IMR-90 (cell line): Measurements from ENCODE around the gene BMAL2. TPM values are rescaled to one million over a fixed set of nuclear protein-coding genes. Genes with fewer than 3 reads are reported as not detected.

Source experiments
- ATAC-seq: fragments of 200-7000 bp; cut with Tn5 transposase; 2 replicates; pipeline ENCODE4 v1.9.1; 2020; ENCODE audit warnings: low read depth, mild to moderate bottlenecking, moderate library complexity
- BruUV-seq: library from RNA; stranded (reverse); fragments of 400-500 nt; replicated peaks from 2 replicates; lab custom pipeline; 2021; lab: Mats Ljungman, UMichigan
- CTCF ChIA-PET: fragments of 300-600 bp; formaldehyde crosslinking; extraction: SDS; loops from one replicate; lab custom pipeline; 2021; ENCODE audit warnings: antibody characterized with exemption; lab: Yijun Ruan, JAX
- POLR2A ChIA-PET: fragments of 300-600 bp; sonication (Branson Sonifier 250); formaldehyde crosslinking; loops from one replicate; lab custom pipeline; 2022; ENCODE audit warnings: antibody characterized with exemption; ENCODE audit not compliant: unreplicated experiment; lab: Charles Lee
- DNase-seq: peaks from one replicate; pipeline ENCODE4 v3.0.0; 2013
- H2AFZ ChIP-seq: replicated peaks from 2 replicates; pipeline ENCODE3; 2013; ENCODE audit warnings: low read length, mild to moderate bottlenecking; ENCODE audit not compliant: poor library complexity
- H2AK5ac ChIP-seq: 2 replicates; pipeline ENCODE4 v1.6.1; 2013; ENCODE audit warnings: low read depth, low read length, inconsistent platforms
- H2AK9ac ChIP-seq: replicated peaks from 2 replicates; pipeline ENCODE3; 2013; ENCODE audit warnings: mild to moderate bottlenecking, low read depth, low read length, moderate library complexity; ENCODE audit not compliant: poor library complexity
- H2BK120ac ChIP-seq: 2 replicates; pipeline ENCODE4 v1.6.1; 2013; ENCODE audit warnings: low read depth, low read length, inconsistent platforms
- H2BK15ac ChIP-seq: 3 replicates; pipeline ENCODE4 v1.6.1; 2013; ENCODE audit warnings: low read depth, low read length, inconsistent platforms
- H2BK20ac ChIP-seq: 2 replicates; pipeline ENCODE4 v1.6.1; 2013; ENCODE audit warnings: low read depth, mild to moderate bottlenecking, inconsistent platforms, low read length, moderate library complexity
- H2BK5ac ChIP-seq: 2 replicates; pipeline ENCODE4 v1.6.1; 2013; ENCODE audit warnings: mild to moderate bottlenecking, low read depth, low read length, inconsistent platforms; ENCODE audit not compliant: poor library complexity, severe bottlenecking
- H3K14ac ChIP-seq: replicated peaks from 2 replicates; pipeline ENCODE4 v1.6.1; 2013; ENCODE audit warnings: low read depth, low read length, inconsistent platforms
- H3K18ac ChIP-seq: 2 replicates; pipeline ENCODE4 v1.6.1; 2013; ENCODE audit warnings: low read depth, low read length, control low read depth
- H3K23ac ChIP-seq: 2 replicates; pipeline ENCODE4 v1.6.1; 2013; ENCODE audit warnings: low read depth, low read length, inconsistent platforms
- H3K27ac ChIP-seq: 2 replicates; pipeline ENCODE4 v1.5.1; 2013; ENCODE audit warnings: mild to moderate bottlenecking, control low read depth, low read length; ENCODE audit not compliant: insufficient read depth
- H3K27me3 ChIP-seq: 2 replicates; pipeline ENCODE4 v1.6.1; 2013; ENCODE audit warnings: low read length; ENCODE audit not compliant: control insufficient read depth, insufficient read depth
- H3K36me3 ChIP-seq: 2 replicates; pipeline ENCODE4 v1.6.1; 2013; ENCODE audit warnings: low read length, mixed read lengths; ENCODE audit not compliant: control insufficient read depth, insufficient read depth
- H3K4ac ChIP-seq: 2 replicates; pipeline ENCODE4 v1.6.1; 2013; ENCODE audit warnings: low read depth, low read length, inconsistent platforms
- H3K4me1 ChIP-seq: 2 replicates; pipeline ENCODE4 v1.6.1; 2013; ENCODE audit warnings: low read length, mixed read lengths; ENCODE audit not compliant: control insufficient read depth, insufficient read depth
- H3K4me2 ChIP-seq: 2 replicates; pipeline ENCODE4 v1.6.1; 2013; ENCODE audit warnings: low read depth, mild to moderate bottlenecking, control low read depth, low read length, moderate library complexity
- H3K4me3 ChIP-seq: 2 replicates; pipeline ENCODE4 v1.5.1; 2013; ENCODE audit warnings: low read depth, mild to moderate bottlenecking, control low read depth, low read length, moderate library complexity; ENCODE audit not compliant: insufficient read depth
- H3K56ac ChIP-seq: 2 replicates; pipeline ENCODE4 v1.6.1; 2013; ENCODE audit warnings: low read length, inconsistent platforms; ENCODE audit not compliant: insufficient read depth; ENCODE audit errors: extremely low read depth
- H3K79me1 ChIP-seq, 2 experiments: 2 replicates each; pipeline ENCODE4 v1.6.1; 2013; ENCODE audit warnings: low read length in 2 of 2, inconsistent platforms in 1 of 2, low read depth in 1 of 2
- H3K9ac ChIP-seq: 2 replicates; pipeline ENCODE4 v1.6.1; 2013; ENCODE audit warnings: low read depth, low read length, control low read depth
- H3K9me1 ChIP-seq: 2 replicates; pipeline ENCODE4 v1.6.1; 2013; ENCODE audit warnings: low read length, inconsistent platforms; ENCODE audit not compliant: insufficient read depth
- H3K9me3 ChIP-seq: 2 replicates; pipeline ENCODE4 v1.6.1; 2013; ENCODE audit warnings: low read length; ENCODE audit not compliant: control insufficient read depth, insufficient read depth
- H4K20me1 ChIP-seq: 2 replicates; pipeline ENCODE4 v1.6.1; 2013; ENCODE audit warnings: low read length, inconsistent platforms; ENCODE audit not compliant: insufficient read depth
- H4K5ac ChIP-seq: 2 replicates; pipeline ENCODE4 v1.6.1; 2013; ENCODE audit warnings: mild to moderate bottlenecking, low read depth, low read length, control low read depth
- H4K8ac ChIP-seq, 2 experiments: 2 replicates each; pipeline ENCODE4 v1.6.1; 2013; ENCODE audit warnings: low read depth in 2 of 2, low read length in 2 of 2, control low read depth in 1 of 2, inconsistent platforms in 1 of 2
- H4K91ac ChIP-seq: 2 replicates; pipeline ENCODE4 v1.6.1; 2013; ENCODE audit warnings: low read depth, low read length, inconsistent platforms; ENCODE audit not compliant: insufficient read depth
- CEBPB ChIP-seq: IDR thresholded peaks from 2 replicates; pipeline ENCODE4 v1.6.1; 2012; ENCODE audit warnings: low read depth, low read length, improper control_type of control experiment
- RFX5 ChIP-seq: IDR thresholded peaks from 2 replicates; pipeline ENCODE4 v1.8.0; 2012; ENCODE audit warnings: low read depth, mild to moderate bottlenecking, low read length, moderate library complexity
- WGBS, 2 experiments: methylation state at CpG; one replicate each; pipeline versions ENCODE4 v1.1.5 to v1.1.7; 2013; ENCODE audit warnings: missing lambda C conversion rate in 2 of 2; ENCODE audit not compliant: insufficient read length in 1 of 2; ENCODE audit errors: extremely low coverage in 2 of 2; 5-methylcytosine and 5-hydroxymethylcytosine counted together
- dilution Hi-C: fragments of 300-500 bp; cut with HindIII; formaldehyde crosslinking; loops from one replicate; pipeline ENCODE4 v1.14.3; 2018; ENCODE audit warnings: low sequenced_read_pairs; ENCODE audit not compliant: unreplicated experiment
- in situ Hi-C: fragments of 300-500 bp; cut with MboI; formaldehyde crosslinking; loops from 3 replicates; pipeline ENCODE4 v1.14.3; 2019; ENCODE audit warnings: low sequenced_read_pairs, inconsistent platforms, mixed read lengths
- intact Hi-C: fragments of 100-400 bp; cut with micrococcal nuclease; formaldehyde crosslinking; loops from 2 replicates; pipeline ENCODE4 v1.10.0; 2022
- polyA plus RNA-seq, 3 experiments: library from polyadenylated mRNA; depleted of rRNA; stranded (reverse); fragments of >200 nt; gene quantifications; 2 replicates each; pipeline ENCODE4 v1.2.3, GENCODE V29; 2012; ENCODE audit warnings: low replicate concordance in 1 of 3
- total RNA-seq: library from RNA; depleted of rRNA; stranded (reverse); fragments of >200 nt; gene quantifications from 2 replicates; pipeline ENCODE4 v1.2.3, GENCODE V29; 2012

BMAL2 gene
- total and polyA plus RNA-seq, 2 of the 4 experiments (the other 2 are of a cell fraction), result 11.0 to 57.0 TPM

DNA sequence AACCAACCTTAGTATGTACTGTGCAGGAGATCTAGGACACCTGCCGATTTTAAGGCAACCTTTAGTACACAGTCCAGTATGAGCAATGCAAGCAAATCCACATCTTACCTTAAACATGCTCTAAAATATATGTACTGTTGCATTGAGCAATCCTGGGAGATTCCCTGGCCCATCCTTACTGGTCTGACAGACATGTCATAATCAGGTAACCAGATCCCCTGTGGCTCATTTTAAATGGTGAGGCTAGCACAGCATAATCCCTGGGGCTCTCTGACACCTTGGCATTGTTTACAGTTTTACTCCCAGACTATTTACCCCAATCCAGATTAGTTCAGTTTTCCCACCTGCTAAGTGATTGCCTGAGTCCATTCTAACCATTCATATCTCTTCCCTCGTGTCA is 15.1 kb downstream of the BMAL2 start:
- H3K9me1 ChIP-seq, result peaks cover 13% of the 10 kb centered on the region
- in situ Hi-C loops, result no loop called here
- H3K4ac ChIP-seq, result no peak overlapping the region
- no peak overlapping the region for H2BK5ac ChIP-seq
- TF ChIP-seq RFX5, result no peak
- TF ChIP-seq CEBPB, result peak; percentile 30; the same call in 1 of the 2 replicates
- H2BK20ac ChIP-seq, result 0 out of 2 replicates have a peak overlapping the region, but pooled peaks have one; percentile 7
- CTCF ChIA-PET, result interaction anchor here (0.9 kb wide), 1 partner anchor 16 kb away, joined by 3 read pairs; no protein-coding TSS in a partner anchor
- no peak overlapping the region for H3K4me3 ChIP-seq
- H3K18ac ChIP-seq, result no peak overlapping the region
- H2BK15ac ChIP-seq, result no peak overlapping the region
- peak overlapping the region; percentile 60; the same call in 1 of the 2 replicates for H2AK5ac ChIP-seq
- intact Hi-C loops, result no loop called here
- H3K27me3 ChIP-seq, result no peaks in the 10 kb centered on the region
- no peak overlapping the region for H2AFZ ChIP-seq
- no peak overlapping the region for H2AK9ac ChIP-seq
- no peaks in the 10 kb centered on the region for H4K20me1 ChIP-seq
- no peak overlapping the region for H2BK120ac ChIP-seq
- POLR2A ChIA-PET, result no interaction called here
- ATAC-seq (no peak), DNase-seq (no peak)
- peak overlapping the region; percentile 63; the same call in 1 of the 2 replicates for H3K23ac ChIP-seq
- peaks cover 47 to 67% of the 10 kb centered on the region in 2 experiments for H3K79me1 ChIP-seq
- BruUV-seq, result no TSS peak
- no peak overlapping the region for H3K9ac ChIP-seq
- H3K27ac ChIP-seq, result no peak overlapping the region
- no CpG with 5 or more reads among the region's 2 CpGs for WGBS, 2 experiments
- no peak overlapping the region for H3K4me2 ChIP-seq
- no peaks in the 10 kb centered on the region for H3K36me3 ChIP-seq
- H4K91ac ChIP-seq, result no peak overlapping the region
- dilution Hi-C loops, result no loop called here
- H3K9me3 ChIP-seq, result no peaks in the 10 kb centered on the region
- H4K5ac ChIP-seq, result no peak overlapping the region
- no peak overlapping the region for H3K56ac ChIP-seq
- 0 out of 2 replicates have a peak overlapping the region, but pooled peaks have one; percentile 36 for H3K14ac ChIP-seq
- H3K4me1 ChIP-seq, result peaks cover 12% of the 10 kb centered on the region
- no peak overlapping the region for H4K8ac ChIP-seq
